ENCODE measurements around the gene KCNK16.

DNA sequence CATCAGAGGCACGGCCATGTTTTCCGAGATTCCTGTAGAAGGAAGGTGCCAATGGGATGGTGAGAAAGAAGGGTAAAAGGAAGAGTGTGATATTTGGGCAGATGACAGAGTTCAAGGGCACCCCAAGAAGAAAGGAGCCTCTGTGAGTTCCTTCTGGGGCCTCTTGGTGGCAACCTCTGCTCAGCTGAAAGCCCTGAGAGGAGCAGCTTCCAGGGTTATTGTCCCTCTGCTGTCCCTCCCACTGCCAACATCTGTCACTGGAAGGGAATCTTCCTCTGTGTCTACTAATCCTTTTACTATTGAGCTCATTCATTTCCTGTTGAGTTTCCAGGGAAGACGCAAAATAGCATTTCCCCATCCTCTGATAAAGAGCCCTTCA, 40.0 kb upstream of the KCNK16 start:
- TF ChIP-seq, protein P1, sequence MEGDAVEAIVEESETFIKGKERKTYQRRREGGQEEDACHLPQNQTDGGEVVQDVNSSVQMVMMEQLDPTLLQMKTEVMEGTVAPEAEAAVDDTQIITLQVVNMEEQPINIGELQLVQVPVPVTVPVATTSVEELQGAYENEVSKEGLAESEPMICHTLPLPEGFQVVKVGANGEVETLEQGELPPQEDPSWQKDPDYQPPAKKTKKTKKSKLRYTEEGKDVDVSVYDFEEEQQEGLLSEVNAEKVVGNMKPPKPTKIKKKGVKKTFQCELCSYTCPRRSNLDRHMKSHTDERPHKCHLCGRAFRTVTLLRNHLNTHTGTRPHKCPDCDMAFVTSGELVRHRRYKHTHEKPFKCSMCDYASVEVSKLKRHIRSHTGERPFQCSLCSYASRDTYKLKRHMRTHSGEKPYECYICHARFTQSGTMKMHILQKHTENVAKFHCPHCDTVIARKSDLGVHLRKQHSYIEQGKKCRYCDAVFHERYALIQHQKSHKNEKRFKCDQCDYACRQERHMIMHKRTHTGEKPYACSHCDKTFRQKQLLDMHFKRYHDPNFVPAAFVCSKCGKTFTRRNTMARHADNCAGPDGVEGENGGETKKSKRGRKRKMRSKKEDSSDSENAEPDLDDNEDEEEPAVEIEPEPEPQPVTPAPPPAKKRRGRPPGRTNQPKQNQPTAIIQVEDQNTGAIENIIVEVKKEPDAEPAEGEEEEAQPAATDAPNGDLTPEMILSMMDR (IDR thresholded peaks at IDR 0.05): no peak; the same call in 1 of the 2 replicates
- no peak for TF ChIP-seq POLR2AphosphoS5 (IDR thresholded peaks at IDR 0.05; ENCODE audit: low read depth, low read length)
- no peak for TF ChIP-seq TCF7L2 (IDR thresholded peaks at IDR 0.05; ENCODE audit: low read depth, low read length)
